Measurements from ENCODE around the gene SIX4. TPM values are rescaled to one million over a fixed set of nuclear protein-coding genes. Genes with fewer than 3 reads are reported as not detected.
A peak's percentile ranks its signal among the peaks of the same experiment; 100 is the strongest.

SIX4 gene
- total RNA-seq, 2 experiments from 2014 or later = 2.4 to 3.1 TPM

GRCh38 chr14:60756847-60757246 is 32.7 kb upstream of the SIX4 start:
- no peak overlapping the region for H3K27ac ChIP-seq (ENCODE audit: low read depth, low read length, poor library complexity, severe bottlenecking)
- DNase-seq (ENCODE audit: low spot score) = no peak
- H3K36me3 ChIP-seq (ENCODE audit: insufficient read depth, low read length) = no peaks in the 10 kb centered on the region
- BruUV-seq (replicated peaks) = no TSS peak
- H3K9me2 ChIP-seq (ENCODE audit: insufficient read depth, low read length) = no peaks in the 10 kb centered on the region
- H3K4me3 ChIP-seq (ENCODE audit: low read depth, low read length, poor library complexity, severe bottlenecking) = no peak overlapping the region
- H4K20me1 ChIP-seq (ENCODE audit: insufficient read depth, low read length) = peaks cover 22% of the 10 kb centered on the region
- POLR2A ChIA-PET = interaction anchor here (1.2 to 1.3 kb wide), 2 partner anchors 9 to 10 kb away, joined by 3 read pairs; no protein-coding TSS in a partner anchor
- intact Hi-C loops (cut with micrococcal nuclease; ENCODE audit: unreplicated experiment) = no loop called here
- peaks cover 48% of the 10 kb centered on the region for H3K79me2 ChIP-seq (ENCODE audit: insufficient read depth, low read depth, low read length)
- H2AFZ ChIP-seq (ENCODE audit: low read length) = no peak overlapping the region
- H3K4me1 ChIP-seq (ENCODE audit: insufficient read depth, low read length, poor library complexity, severe bottlenecking) = peaks cover 30% of the 10 kb centered on the region
- H3K9me3 ChIP-seq (ENCODE audit: low read length) = no peaks in the 10 kb centered on the region
- no peak for TF ChIP-seq EZH2phosphoT487 (IDR thresholded peaks at IDR 0.05; ENCODE audit: borderline replicate concordance, low read depth, low read length)
- TF ChIP-seq, protein P1, sequence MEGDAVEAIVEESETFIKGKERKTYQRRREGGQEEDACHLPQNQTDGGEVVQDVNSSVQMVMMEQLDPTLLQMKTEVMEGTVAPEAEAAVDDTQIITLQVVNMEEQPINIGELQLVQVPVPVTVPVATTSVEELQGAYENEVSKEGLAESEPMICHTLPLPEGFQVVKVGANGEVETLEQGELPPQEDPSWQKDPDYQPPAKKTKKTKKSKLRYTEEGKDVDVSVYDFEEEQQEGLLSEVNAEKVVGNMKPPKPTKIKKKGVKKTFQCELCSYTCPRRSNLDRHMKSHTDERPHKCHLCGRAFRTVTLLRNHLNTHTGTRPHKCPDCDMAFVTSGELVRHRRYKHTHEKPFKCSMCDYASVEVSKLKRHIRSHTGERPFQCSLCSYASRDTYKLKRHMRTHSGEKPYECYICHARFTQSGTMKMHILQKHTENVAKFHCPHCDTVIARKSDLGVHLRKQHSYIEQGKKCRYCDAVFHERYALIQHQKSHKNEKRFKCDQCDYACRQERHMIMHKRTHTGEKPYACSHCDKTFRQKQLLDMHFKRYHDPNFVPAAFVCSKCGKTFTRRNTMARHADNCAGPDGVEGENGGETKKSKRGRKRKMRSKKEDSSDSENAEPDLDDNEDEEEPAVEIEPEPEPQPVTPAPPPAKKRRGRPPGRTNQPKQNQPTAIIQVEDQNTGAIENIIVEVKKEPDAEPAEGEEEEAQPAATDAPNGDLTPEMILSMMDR (conservative IDR thresholded peaks at IDR 0.05; ENCODE audit: low read length) = no peak
- CTCF ChIA-PET (ENCODE audit: unreplicated experiment) = no interaction called here
- H3K4me2 ChIP-seq (ENCODE audit: low read length) = no peak overlapping the region

DNA sequence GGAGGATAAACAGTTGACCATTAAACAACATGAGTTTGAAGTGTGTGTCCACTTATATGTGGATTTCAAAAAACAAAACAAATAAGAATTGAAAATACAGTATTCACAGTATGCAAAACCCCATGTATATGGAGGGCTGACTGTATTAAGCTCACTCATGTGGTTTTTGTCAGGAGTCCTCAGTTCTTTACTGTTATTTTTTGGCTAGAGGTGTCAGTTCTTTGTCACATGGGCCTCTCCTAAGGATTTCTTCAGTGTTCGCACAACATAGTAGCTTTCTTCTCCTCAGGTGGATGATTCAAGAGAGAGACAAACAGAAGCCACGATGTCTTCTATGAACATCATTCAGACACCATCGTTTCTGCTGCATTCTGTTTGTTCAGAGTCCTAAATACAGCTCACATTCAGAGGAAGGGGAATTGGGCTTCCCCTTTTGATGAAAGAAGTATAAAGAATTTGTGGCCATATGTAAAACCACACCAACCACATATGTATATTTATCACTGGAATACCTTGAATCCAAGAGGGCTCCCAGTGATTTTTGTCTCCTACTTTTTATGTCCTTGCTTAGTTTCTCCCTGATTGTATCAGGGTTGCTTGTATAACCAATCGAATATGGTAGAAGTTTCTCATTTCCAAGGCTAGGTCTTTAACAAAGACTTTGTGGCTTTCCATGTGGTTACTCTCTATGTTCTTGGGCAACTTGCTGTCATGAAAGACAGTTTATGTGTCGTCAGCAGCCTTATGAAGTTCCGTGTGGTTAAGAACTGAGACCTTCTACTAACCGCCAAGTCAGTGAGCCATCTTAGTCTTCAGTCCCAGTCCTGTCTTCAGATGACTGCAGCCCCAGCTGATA is 29.3 kb upstream of the SIX4 start:
- TF ChIP-seq EZH2phosphoT487 (IDR thresholded peaks at IDR 0.05; ENCODE audit: borderline replicate concordance, low read depth, low read length) = no peak
- TF ChIP-seq, protein P1 (conservative IDR thresholded peaks at IDR 0.05; ENCODE audit: low read length) = no peak
- Histone ChIP-seq H3K4me1 (ENCODE audit: insufficient read depth, low read length, poor library complexity, severe bottlenecking) (peaks cover 34% of the 10 kb centered on the region), H2AFZ (ENCODE audit: low read length) (no peak overlapping the region), H3K79me2 (ENCODE audit: insufficient read depth, low read depth, low read length) (peaks cover 60% of the 10 kb centered on the region), H3K4me2 (ENCODE audit: low read length) (0 out of 2 replicates have a peak overlapping the region, but pooled peaks have one; percentile 11), H3K9me3 (ENCODE audit: low read length) (no peaks in the 10 kb centered on the region), H3K27ac (ENCODE audit: low read depth, low read length, poor library complexity, severe bottlenecking) (no peak overlapping the region), H3K36me3 (ENCODE audit: insufficient read depth, low read length) (no peaks in the 10 kb centered on the region), H4K20me1 (ENCODE audit: insufficient read depth, low read length) (peaks cover 21% of the 10 kb centered on the region), H3K4me3 (ENCODE audit: low read depth, low read length, poor library complexity, severe bottlenecking) (no peak overlapping the region), H3K9me2 (ENCODE audit: insufficient read depth, low read length) (no peaks in the 10 kb centered on the region)
- ChIA-PET CTCF (ENCODE audit: unreplicated experiment) (interaction anchor here (0.6 kb wide), 1 partner anchor 225 kb away, joined by 3 read pairs; no protein-coding TSS in a partner anchor), POLR2A (interaction anchor here (0.5 to 1.1 kb wide), 4 partner anchors 9 to 54 kb away, joined by 3 to 5 read pairs (median 4); no protein-coding TSS in a partner anchor)
- intact Hi-C loops (cut with micrococcal nuclease; ENCODE audit: unreplicated experiment) = no loop called here
- BruUV-seq (replicated peaks) = no TSS peak
- no peak for DNase-seq (ENCODE audit: low spot score)

DNA sequence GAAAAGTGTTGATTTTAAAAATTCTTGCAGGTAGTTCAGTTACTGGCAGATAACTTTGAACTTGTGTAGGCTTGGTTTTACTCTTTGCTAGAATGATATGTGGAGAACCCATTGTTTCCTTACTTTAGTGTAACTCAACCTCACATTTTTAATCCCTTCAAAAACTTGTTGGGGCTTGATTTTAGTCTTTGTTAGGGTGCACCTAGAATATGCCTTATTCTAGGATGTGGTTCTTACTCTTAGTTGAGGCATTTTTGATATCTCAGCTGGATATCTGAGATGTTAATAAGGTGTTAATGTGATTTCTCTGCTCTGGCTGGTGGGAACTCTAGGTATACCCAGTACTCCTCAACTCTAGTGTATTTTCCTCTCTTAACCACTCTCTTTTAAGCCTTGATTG is 20.4 kb upstream of the SIX4 start:
- Histone ChIP-seq H3K4me3 (ENCODE audit: low read depth, low read length, poor library complexity, severe bottlenecking) (no peak overlapping the region), H3K4me1 (ENCODE audit: insufficient read depth, low read length, poor library complexity, severe bottlenecking) (no peaks in the 10 kb centered on the region), H4K20me1 (ENCODE audit: insufficient read depth, low read length) (0 out of 2 replicates have a peak, but pooled peaks cover under 1% of the 10 kb centered on the region), H3K4me2 (ENCODE audit: low read length) (no peak overlapping the region), H3K36me3 (ENCODE audit: insufficient read depth, low read length) (peaks cover 12% of the 10 kb centered on the region; the same call in 1 of the 2 replicates), H3K79me2 (ENCODE audit: insufficient read depth, low read depth, low read length) (peaks cover 85% of the 10 kb centered on the region), H3K27ac (ENCODE audit: low read depth, low read length, poor library complexity, severe bottlenecking) (no peak overlapping the region), H3K9me2 (ENCODE audit: insufficient read depth, low read length) (no peaks in the 10 kb centered on the region), H2AFZ (ENCODE audit: low read length) (no peak overlapping the region), H3K9me3 (ENCODE audit: low read length) (peaks cover 13% of the 10 kb centered on the region; the same call in 1 of the 2 replicates)
- no peak for DNase-seq (ENCODE audit: low spot score)
- no TSS peak for BruUV-seq (replicated peaks)
- ChIA-PET POLR2A (no interaction called here), CTCF (ENCODE audit: unreplicated experiment) (no interaction called here)
- intact Hi-C loops (cut with micrococcal nuclease; ENCODE audit: unreplicated experiment) = no loop called here
- TF ChIP-seq, protein P1 (conservative IDR thresholded peaks at IDR 0.05; ENCODE audit: low read length) = no peak
- TF ChIP-seq EZH2phosphoT487 (IDR thresholded peaks at IDR 0.05; ENCODE audit: borderline replicate concordance, low read depth, low read length) = no peak
